Endothelial cell of umbilical vein (primary cell): ENCODE data around the gene TRAF7.

Experiments used
- CTCF ChIP-seq, 2 donors: IDR thresholded peaks; 1 replicate in 1 of 2; 2 replicates in 1 of 2; pipeline ENCODE4 v1.5.1; 2011; ENCODE audit warnings: low read length in 2 of 2, mild to moderate bottlenecking in 2 of 2, moderate library complexity in 2 of 2, control low read depth in 1 of 2, inconsistent platforms in 1 of 2, low read depth in 1 of 2; ENCODE audit not compliant: insufficient read depth in 1 of 2; ENCODE audit errors: extremely low read depth in 1 of 2
- EZH2 ChIP-seq: IDR thresholded peaks from 2 replicates; pipeline ENCODE4 v1.6.1; 2012; ENCODE audit warnings: borderline replicate concordance, low read depth, mild to moderate bottlenecking, moderate library complexity, low read length, inconsistent platforms; ENCODE audit not compliant: severe bottlenecking
- FOS ChIP-seq: IDR thresholded peaks from 2 replicates; pipeline ENCODE4 v1.6.1; 2011; ENCODE audit warnings: mild to moderate bottlenecking, low read length, moderate library complexity, borderline replicate concordance; ENCODE audit not compliant: insufficient read depth
- GATA2 ChIP-seq: IDR thresholded peaks from 2 replicates; pipeline ENCODE4 v1.7.0; 2011; ENCODE audit warnings: low read depth, mild to moderate bottlenecking, moderate library complexity, mixed read lengths, low read length; ENCODE audit not compliant: insufficient read length, insufficient read depth
- JUN ChIP-seq: IDR thresholded peaks from 2 replicates; pipeline ENCODE4 v1.6.1; 2011; ENCODE audit warnings: borderline replicate concordance, low read depth; ENCODE audit not compliant: insufficient read length, insufficient read depth
- MYC ChIP-seq: IDR thresholded peaks from one replicate; pipeline ENCODE4 v1.6.1; 2011; ENCODE audit warnings: mild to moderate bottlenecking, low read depth, low read length
- POLR2A ChIP-seq: IDR thresholded peaks from 2 replicates; pipeline ENCODE4 v1.6.1; 2012; ENCODE audit warnings: low read depth, mild to moderate bottlenecking, control low read depth, low read length
- POLR2AphosphoS5 ChIP-seq: IDR thresholded peaks from 2 replicates; pipeline ENCODE4 v1.6.1; 2012; ENCODE audit warnings: low read depth, mild to moderate bottlenecking, control low read depth, low read length, moderate library complexity; ENCODE audit not compliant: insufficient read depth
- TF ChIP-seq, protein P1 (sequence below): IDR thresholded peaks from 2 replicates; pipeline ENCODE4 v1.6.1; 2011; ENCODE audit not compliant: insufficient read depth, insufficient read length

GRCh38 chr16:2191446-2191706 is 35.8 kb downstream of the TRAF7 start:
- TF ChIP-seq EZH2 (no peak), CTCF (IDR thresholded peaks at IDR 0.05; ENCODE audit: extremely low read depth in 1 of 2, insufficient read depth in 1 of 2, low read depth in 1 of 2, low read length in 2 of 2) (no peak), POLR2A (no peak), POLR2AphosphoS5 (no peak), MYC (no peak), GATA2 (no peak), JUN (no peak), FOS (no peak)
- TF ChIP-seq, protein P1, sequence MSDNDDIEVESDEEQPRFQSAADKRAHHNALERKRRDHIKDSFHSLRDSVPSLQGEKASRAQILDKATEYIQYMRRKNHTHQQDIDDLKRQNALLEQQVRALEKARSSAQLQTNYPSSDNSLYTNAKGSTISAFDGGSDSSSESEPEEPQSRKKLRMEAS = no peak
